HL-60/S4 treated with phorbol 12-myristate 13-acetate at 8.2 ng/mL for 4 days and 3 days (cell line): ENCODE data around the gene TRMO.

ENCODE experiments used
- in situ Hi-C: fragments of 300-500 bp; cut with MboI; formaldehyde crosslinking; loops from 2 replicates; pipeline ENCODE4 v1.15.0; 2022; ENCODE audit warnings: low sequenced_read_pairs

The TRMO gene

DNA sequence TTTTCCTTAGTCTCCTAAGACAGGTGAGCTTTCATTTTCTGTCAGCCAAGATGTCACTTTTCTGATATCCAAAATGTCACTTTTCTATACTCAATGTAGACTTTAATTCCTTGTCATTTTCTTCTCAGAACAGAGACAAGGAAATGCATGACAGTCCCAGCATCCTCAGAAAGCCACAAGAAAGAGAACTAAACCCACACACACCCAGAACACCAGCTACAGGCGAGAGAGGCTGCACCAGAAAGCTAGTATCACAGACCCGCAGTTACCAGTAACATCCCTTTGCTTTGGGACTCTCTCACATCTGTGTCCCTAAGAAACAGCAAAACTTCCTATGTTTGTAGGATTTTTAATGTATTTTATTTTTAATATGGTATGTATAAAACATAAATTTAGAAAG is 17.1 kb downstream of the TRMO start:
- in situ Hi-C loops = no loop called here

DNA sequence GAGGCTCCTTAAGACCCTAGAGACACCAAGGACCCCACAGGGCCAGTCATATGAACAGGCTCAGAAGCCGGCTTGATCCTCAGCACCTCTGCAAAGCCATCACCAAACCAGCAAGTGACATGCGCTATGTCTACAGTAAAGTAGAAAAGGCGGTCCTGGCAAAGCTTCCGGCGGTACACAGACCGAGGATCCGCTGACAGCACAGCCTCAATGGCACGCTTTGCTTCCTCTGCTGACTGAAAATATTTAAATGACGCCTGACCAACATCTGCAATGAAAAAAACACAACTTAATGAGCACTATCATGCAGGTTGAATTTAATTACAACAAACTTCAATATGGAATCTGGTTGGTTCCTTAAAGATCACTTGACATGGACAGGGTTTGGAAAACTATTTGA is 17.6 kb downstream of the TRMO start:
- in situ Hi-C loops = no loop called here

GRCh38 chr9:97903177-97903576 is 19.1 kb downstream of the TRMO start:
- in situ Hi-C loops = no loop called here

DNA sequence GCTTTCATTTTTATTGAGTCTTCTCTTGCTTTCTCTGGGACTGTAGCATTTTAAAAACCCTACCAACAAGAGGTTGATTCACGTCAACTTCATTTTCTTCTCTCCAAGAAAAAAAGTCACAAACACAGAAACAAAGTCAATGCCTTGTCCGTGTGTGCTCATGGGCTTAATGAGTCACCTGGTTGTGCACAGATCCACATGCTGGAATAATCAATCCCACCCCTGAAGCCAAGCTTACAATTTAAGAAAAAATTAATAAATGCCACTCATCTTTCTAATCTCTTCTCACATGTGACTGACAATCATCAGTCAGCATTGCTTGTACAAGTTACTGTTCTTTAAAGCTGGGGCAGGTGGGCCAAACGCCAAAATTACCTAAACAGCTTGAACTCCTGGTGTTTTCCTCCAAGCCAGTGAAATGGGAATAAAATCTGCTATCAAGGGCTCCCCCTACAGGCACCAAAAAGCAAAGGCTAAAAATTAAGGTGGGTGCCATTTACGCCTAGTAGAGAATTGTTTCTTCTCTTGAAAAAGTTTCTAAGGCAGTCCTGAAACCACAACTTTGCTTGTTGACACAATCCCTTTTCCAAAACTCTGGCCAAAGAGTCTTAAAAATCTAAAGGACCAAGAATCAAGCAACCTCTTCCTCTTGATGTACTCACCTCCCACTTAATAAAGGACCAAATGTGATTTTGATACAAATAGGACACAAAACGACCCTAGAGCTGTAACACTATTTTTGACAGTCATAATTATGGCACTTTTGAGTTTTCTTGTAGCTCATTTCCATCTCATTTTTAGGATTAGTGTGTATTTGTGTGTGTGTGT is 21.3 kb downstream of the TRMO start:
- in situ Hi-C loops = no loop called here

DNA sequence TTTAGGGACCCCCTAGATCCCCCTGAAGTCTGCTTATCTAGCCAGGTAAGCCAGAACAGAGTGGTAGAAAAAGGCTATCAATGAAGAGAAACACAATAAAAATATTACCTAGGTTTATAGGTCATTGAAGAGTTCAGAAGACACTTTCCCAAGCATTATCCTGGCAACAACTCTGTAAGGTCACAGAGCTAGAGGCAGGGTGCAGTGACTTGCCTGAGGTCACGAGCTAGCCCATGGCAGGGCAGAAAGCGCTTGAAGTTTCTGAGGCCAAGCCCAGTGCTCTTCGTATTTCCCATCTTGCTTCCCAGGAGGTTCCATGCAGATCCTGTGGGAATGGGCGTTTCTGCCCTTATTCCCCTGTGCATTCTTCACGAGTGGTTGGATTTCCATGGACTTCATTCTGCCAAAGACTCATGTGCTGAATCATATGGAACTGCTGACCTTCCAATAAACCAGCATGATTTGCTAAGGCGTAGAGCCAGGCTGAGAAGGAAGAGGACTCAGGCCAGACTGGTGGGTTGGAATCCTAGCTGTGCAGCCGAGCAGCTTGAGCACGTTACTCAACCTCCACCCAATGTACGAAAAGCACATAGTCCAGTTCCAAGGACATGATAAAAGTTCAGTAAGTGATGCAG is 22.1 kb downstream of the TRMO start:
- in situ Hi-C loops = no loop called here

- in situ Hi-C loops = loop anchor here (25.0 kb wide), 1 partner anchor 184 kb away; no protein-coding TSS in a partner anchor
Observed at GRCh38 chr9:97895695-97896332, 26.5 kb downstream of the TRMO start.

- in situ Hi-C loops = loop anchor here (25.0 kb wide), 1 partner anchor 183 kb away; no protein-coding TSS in a partner anchor
Observed at GRCh38 chr9:97895211-97895610, 27.1 kb downstream of the TRMO start.

- in situ Hi-C loops = loop anchor here (25.0 kb wide), 1 partner anchor 180 kb away; no protein-coding TSS in a partner anchor
Observed at GRCh38 chr9:97892421-97892820, 29.9 kb downstream of the TRMO start.

DNA sequence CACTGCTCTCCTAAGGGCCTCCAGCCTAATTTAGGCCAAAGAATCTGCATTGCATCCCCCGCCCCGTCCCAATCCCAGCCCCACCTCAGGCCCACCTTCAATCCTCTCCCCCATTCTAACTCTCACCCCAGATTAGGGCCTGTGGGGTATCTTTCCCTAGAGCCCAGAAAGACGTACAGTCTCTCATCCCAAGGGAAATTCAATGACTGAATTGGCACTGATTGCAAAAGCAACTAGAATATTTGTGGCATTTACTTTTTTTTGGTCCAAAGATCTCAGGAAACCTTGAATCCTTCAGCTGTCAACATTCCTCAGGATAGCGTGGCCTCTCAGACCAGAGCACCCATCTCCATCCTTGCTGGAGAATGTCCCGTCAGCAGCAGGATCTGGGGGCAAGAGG is 30.6 kb downstream of the TRMO start:
- in situ Hi-C loops = loop anchor here (25.0 kb wide), 1 partner anchor 179 kb away; no protein-coding TSS in a partner anchor

DNA sequence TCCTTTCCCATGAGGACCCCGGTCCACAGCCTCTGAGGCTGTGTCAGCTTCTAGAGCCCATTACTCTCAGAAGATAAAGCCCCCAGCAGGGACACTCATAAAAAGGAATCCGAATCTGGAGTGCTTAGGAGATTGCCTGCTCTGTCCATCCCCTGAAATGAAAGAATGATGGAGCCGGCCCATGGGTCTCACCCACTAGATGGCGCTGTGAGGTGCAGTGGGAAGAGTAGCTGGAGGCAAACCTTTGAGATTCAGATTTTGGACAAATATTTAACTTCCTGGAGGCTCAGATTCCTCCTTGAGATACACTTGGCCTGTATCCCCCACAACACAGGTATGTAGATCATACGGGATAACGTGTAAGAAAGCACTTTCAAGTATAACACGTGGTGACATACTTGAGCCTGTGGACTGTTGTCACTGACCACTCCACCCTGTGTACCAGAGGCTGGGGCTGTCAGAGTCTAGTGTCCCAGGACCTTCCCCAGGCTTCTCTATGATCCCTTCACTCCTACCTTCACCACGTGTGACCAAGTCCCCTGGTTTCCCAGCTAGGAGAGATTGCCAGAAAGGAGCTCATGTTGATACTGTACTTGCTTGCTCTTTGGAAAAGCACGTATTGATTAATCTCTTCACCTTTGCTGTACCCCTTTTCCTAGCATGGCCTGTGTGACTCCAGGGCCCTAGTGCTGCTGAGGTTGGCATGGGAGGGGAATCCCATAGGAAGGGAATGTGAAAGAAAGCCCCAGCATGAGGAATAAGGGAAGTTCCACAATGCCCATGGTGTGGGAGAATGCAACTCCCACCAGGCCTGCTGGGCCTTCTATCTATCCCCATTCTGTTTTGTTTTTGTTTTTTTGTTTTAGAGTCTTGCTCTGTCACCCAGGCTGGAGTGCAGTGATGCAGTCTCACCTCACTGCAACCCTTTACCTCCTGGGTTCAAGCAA is 32.1 kb downstream of the TRMO start:
- in situ Hi-C loops = loop anchor here (25.0 kb wide), 1 partner anchor 178 kb away; no protein-coding TSS in a partner anchor

GRCh38 chr9:97880336-97880735 is 42.0 kb downstream of the TRMO start:
- in situ Hi-C loops = loop anchor here (25.0 kb wide), 1 partner anchor 168 kb away; no protein-coding TSS in a partner anchor

DNA sequence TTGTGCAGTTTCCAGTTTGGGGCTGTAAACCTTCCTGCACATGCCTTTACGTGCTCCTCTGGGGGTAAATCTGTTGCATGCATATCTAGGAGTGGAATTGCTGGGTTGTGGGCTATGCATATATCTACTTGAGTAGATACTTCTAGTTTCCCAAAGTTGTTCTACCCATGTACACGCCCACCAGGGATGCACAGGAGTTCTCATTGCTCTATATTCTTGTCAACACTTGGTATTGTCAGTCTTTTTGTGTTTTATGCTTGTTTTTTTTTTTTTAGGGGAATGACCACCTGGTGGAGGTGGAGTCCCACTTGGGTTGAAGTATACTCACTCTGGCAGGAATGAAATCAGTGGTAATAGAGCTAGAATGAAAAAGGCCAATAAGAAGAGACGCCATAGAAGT is 46.2 kb downstream of the TRMO start:
- in situ Hi-C loops = loop anchor here (25.0 kb wide), 1 partner anchor 164 kb away; no protein-coding TSS in a partner anchor

GRCh38 chr9:97875111-97875510 is 47.2 kb downstream of the TRMO start:
- in situ Hi-C loops = loop anchor here (25.0 kb wide), 1 partner anchor 163 kb away; no protein-coding TSS in a partner anchor

- in situ Hi-C loops = loop anchor here (25.0 kb wide), 1 partner anchor 162 kb away; no protein-coding TSS in a partner anchor
Observed at GRCh38 chr9:97874624-97875023, 47.7 kb downstream of the TRMO start.

DNA sequence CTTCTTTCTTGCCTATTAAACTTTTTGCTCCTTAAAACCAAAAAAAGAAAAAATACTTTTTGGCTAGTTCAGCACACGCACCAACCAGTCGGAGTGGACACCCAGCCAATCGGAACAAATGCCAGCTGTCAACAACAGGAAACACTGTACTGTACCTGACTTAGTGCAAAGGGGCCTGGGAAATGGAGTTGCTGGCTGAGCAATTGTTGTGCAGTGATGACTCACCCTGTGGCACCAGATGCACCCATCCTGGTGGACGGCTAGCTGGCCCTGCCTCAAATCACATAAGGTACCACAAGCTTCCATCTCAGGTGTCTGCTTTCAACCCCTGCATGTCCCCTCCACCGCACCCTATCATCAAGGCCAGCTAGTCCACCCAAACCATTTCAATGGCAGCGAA is 48.4 kb downstream of the TRMO start:
- in situ Hi-C loops = no loop called here

GRCh38 chr9:97873425-97873824 is 48.9 kb downstream of the TRMO start:
- in situ Hi-C loops = no loop called here

- in situ Hi-C loops = no loop called here
Observed at GRCh38 chr9:97868859-97869258, 53.4 kb downstream of the TRMO start.

- in situ Hi-C loops = no loop called here
Observed at GRCh38 chr9:97866848-97867247, 55.5 kb downstream of the TRMO start.

DNA sequence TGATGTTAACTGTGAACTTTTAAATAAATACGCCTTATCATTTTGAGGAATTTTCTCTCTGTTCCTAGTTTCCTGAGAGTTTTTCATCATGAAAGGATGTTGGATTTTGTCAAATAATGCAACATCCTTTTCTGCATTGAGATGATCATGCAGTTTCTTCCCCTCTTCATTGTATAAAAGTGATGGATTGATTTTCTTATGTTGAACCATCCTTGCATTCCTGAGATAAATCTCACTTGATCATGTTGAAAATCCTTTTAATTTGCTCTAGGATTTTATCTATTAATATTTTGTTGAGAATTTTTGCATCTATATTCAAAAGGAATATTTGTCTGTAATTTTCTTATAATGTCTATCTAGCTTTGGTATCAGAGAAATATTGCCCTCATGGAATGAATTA is 56.0 kb downstream of the TRMO start:
- in situ Hi-C loops = no loop called here

- in situ Hi-C loops = no loop called here
Observed at GRCh38 chr9:97864396-97864795, 57.9 kb downstream of the TRMO start.
